DOHH2 (cell line): Measurements from ENCODE around the gene AGAP3.

Experiments
- H3F3A ChIP-seq: fragments of 200-600 bp; sonication (generic), shearing (Covaris generic); 2 replicates; pipeline ENCODE4 v1.6.0; 2016; ENCODE audit warnings: antibody characterized with exemption, mild to moderate bottlenecking; ENCODE audit not compliant: control insufficient read depth, insufficient read depth
- H3K27ac ChIP-seq: fragments of 200-600 bp; sonication (generic); 2 replicates; pipeline ENCODE4 v1.5.1; 2014; ENCODE audit warnings: low read depth, mild to moderate bottlenecking, low read length, moderate library complexity
- H3K27me3 ChIP-seq: fragments of 200-600 bp; sonication (generic); 2 replicates; pipeline ENCODE4 v1.6.1; 2014; ENCODE audit warnings: mild to moderate bottlenecking, low read length, mixed read lengths; ENCODE audit not compliant: control insufficient read depth
- H3K36me3 ChIP-seq: fragments of 200-600 bp; sonication (generic); 2 replicates; pipeline ENCODE4 v1.6.1; 2014; ENCODE audit warnings: mild to moderate bottlenecking, low read length, moderate library complexity, mixed read lengths; ENCODE audit not compliant: control insufficient read depth
- H3K4me1 ChIP-seq: fragments of 200-600 bp; sonication (generic); 2 replicates; pipeline ENCODE4 v1.6.1; 2014; ENCODE audit warnings: mild to moderate bottlenecking, low read length, mixed read lengths; ENCODE audit not compliant: control insufficient read depth
- H3K4me2 ChIP-seq: fragments of 200-600 bp; sonication (generic); 2 replicates; pipeline ENCODE4 v1.6.0; 2014; ENCODE audit warnings: mild to moderate bottlenecking, low read length, moderate library complexity
- H3K4me3 ChIP-seq: fragments of 200-600 bp; sonication (generic); 2 replicates; pipeline ENCODE4 v1.5.1; 2014; ENCODE audit warnings: mild to moderate bottlenecking, low read length, mixed read lengths
- H3K79me2 ChIP-seq: fragments of 200-600 bp; sonication (generic); 2 replicates; pipeline ENCODE4 v1.6.1; 2014; ENCODE audit warnings: mild to moderate bottlenecking, low read length, mixed read lengths; ENCODE audit not compliant: control insufficient read depth
- H3K9me2 ChIP-seq: fragments of 200-600 bp; sonication (generic); replicated peaks from 2 replicates; pipeline ENCODE4 v1.6.1; 2014; ENCODE audit warnings: mild to moderate bottlenecking, low read length, mixed read lengths; ENCODE audit not compliant: control insufficient read depth
- H3K9me3 ChIP-seq: fragments of 200-600 bp; sonication (generic); 2 replicates; pipeline ENCODE4 v1.6.1; 2014; ENCODE audit warnings: antibody characterized with exemption, low read length, mixed read lengths; ENCODE audit not compliant: control insufficient read depth, insufficient read depth
- H4K20me1 ChIP-seq: fragments of 200-600 bp; sonication (generic); 2 replicates; pipeline ENCODE4 v1.6.0; 2014; ENCODE audit warnings: low read depth, mild to moderate bottlenecking, antibody characterized with exemption, low read length, moderate library complexity; ENCODE audit not compliant: control insufficient read depth, insufficient read depth
- CTCF ChIP-seq: fragments of 200-600 bp; sonication (generic); IDR thresholded peaks from one replicate; pipeline ENCODE4 v1.5.1; 2014; ENCODE audit warnings: antibody characterized with exemption, mild to moderate bottlenecking, low read depth, low read length; ENCODE audit not compliant: poor library complexity, severe bottlenecking
- EZH2phosphoT487 ChIP-seq: fragments of 200-600 bp; sonication (generic); IDR thresholded peaks from 2 replicates; pipeline ENCODE4 v1.6.1; 2017; ENCODE audit warnings: borderline replicate concordance, mild to moderate bottlenecking, antibody characterized with exemption, low read length, moderate library complexity, mixed read lengths

Gene AGAP3

GRCh38 chr7:151139071-151139790, 53.0 kb downstream of the AGAP3 start:
- Histone ChIP-seq H3K27me3 (no peaks in the 10 kb centered on the region), H3K4me3 (no peak overlapping the region), H3K27ac (no peak overlapping the region), H3F3A (no peaks in the 10 kb centered on the region), H3K79me2 (no peaks in the 10 kb centered on the region), H4K20me1 (no peaks in the 10 kb centered on the region), H3K4me2 (no peak overlapping the region), H3K36me3 (no peaks in the 10 kb centered on the region), H3K9me3 (no peaks in the 10 kb centered on the region), H3K4me1 (no peaks in the 10 kb centered on the region), H3K9me2 (no peaks in the 10 kb centered on the region)
- TF ChIP-seq CTCF = no peak
- TF ChIP-seq EZH2phosphoT487 = no peak

GRCh38 chr7:151139791-151140190, 53.5 kb downstream of the AGAP3 start:
- no peaks in the 10 kb centered on the region for H4K20me1 ChIP-seq
- no peak overlapping the region for H3K4me2 ChIP-seq
- no peaks in the 10 kb centered on the region for H3K9me2 ChIP-seq
- no peaks in the 10 kb centered on the region for H3K27me3 ChIP-seq
- no peaks in the 10 kb centered on the region for H3F3A ChIP-seq
- no peaks in the 10 kb centered on the region for H3K36me3 ChIP-seq
- TF ChIP-seq CTCF (no peak), EZH2phosphoT487 (no peak)
- H3K4me3 ChIP-seq = no peak overlapping the region
- H3K27ac ChIP-seq = no peak overlapping the region
- H3K4me1 ChIP-seq = no peaks in the 10 kb centered on the region
- no peaks in the 10 kb centered on the region for H3K79me2 ChIP-seq
- H3K9me3 ChIP-seq = no peaks in the 10 kb centered on the region

GRCh38 chr7:151140826-151141225, 54.6 kb downstream of the AGAP3 start:
- Histone ChIP-seq H3K4me1 (no peaks in the 10 kb centered on the region), H3K27me3 (no peaks in the 10 kb centered on the region), H3K36me3 (no peaks in the 10 kb centered on the region), H3K4me2 (no peak overlapping the region), H3K9me2 (no peaks in the 10 kb centered on the region), H3K4me3 (no peak overlapping the region), H3K79me2 (no peaks in the 10 kb centered on the region), H3F3A (no peaks in the 10 kb centered on the region), H3K9me3 (no peaks in the 10 kb centered on the region), H3K27ac (no peak overlapping the region), H4K20me1 (no peaks in the 10 kb centered on the region)
- TF ChIP-seq CTCF = no peak
- TF ChIP-seq EZH2phosphoT487 = no peak
